GM21737 (cell line): ENCODE results near the gene ITLN1.
"Not testable (repeated sequence)": the region's sequence is repeated elsewhere in the genome, so short reads cannot be mapped to it uniquely, and the experiment has no call there.

ENCODE experiments used
- ATAC-seq: cut with Tn5 transposase; IDR thresholded peaks from one replicate; pipeline ENCODE4 v1.9.1; 2021; ENCODE audit warnings: mild to moderate bottlenecking, moderate library complexity; ENCODE audit not compliant: unreplicated experiment

Gene ITLN1

DNA sequence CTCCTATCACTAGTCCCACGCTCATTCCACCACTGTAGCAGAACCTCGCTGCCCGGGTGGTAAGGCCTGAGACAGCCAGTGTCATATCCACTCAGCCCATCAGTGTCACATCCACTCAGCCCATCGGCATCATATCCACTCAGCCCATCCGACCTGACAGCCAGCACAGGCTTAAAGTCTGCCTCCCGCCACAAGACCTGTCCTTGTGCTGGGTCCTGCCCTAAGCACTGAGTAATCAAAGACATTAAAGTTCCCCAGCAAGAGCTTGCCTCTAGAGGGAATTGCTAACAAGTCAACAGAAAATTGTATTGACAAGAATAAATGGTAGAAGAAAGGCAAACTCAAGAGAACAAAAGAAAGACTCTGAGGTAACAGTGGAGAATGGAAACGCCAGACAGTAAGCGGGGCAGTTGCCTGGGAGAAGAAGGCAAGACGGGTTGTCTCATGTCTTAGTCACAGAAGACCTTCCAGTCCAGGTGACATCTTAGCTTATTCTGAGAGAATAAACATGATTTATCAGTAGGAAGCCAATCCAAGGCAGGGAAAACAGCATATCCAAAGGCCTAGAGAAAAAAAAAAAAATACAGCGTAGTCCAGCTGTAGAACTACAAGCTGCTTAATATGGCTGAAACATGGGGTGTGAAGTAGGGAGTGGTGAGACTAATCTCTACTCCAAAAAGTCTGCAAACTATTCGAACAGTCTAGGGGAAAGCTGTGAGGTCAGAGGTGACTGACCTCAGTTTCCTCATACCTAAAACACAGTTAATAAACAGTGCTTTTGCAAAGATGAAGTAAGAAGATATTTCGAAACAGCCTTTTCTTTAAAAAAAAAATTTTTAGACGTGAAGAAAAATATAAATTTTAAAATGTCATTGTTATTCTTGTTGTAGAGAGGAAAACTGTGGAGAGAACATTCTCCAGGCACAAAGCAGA lies 1.1 kb downstream of the ITLN1 start:
- ATAC-seq = no peak

DNA sequence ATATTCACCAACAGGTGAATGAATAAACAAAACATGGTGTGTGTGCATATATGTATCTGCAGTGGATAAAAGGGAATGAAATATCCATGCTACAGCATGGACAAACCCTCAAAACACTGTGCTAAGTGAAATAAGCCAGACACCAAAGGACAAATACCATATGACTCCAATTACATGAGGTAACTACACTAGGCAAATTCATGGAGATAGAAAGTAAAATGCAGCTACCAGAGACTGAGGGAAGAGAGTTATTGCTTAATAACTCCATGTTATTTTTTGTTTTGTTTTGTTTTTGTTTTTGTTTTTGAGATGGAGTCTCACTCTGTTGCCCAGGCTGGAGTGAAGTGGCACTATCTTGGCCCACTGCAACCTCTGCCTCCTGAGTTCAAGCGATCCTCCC lies 2.4 kb downstream of the ITLN1 start:
- no peak for ATAC-seq

DNA sequence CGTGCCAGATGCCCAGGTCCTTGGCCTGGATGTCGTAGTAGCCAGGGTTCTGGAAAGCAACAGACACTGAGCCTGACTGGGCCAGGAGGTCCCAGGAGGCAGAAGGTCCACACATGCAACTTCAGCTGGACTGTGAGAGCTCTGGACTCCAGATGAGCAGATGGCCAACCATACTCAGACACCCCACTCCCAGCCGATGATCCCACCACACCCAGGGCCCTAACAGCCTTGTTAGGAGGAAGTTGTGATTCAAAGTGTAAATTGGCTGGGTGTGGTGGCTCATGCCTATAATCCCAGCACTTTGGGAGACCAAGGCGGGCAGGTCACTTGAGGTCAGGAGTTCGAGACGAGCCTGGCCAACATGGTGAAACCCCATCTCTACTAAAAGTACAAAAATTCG lies 3.7 kb downstream of the ITLN1 start:
- ATAC-seq = not testable (repeated sequence)

DNA sequence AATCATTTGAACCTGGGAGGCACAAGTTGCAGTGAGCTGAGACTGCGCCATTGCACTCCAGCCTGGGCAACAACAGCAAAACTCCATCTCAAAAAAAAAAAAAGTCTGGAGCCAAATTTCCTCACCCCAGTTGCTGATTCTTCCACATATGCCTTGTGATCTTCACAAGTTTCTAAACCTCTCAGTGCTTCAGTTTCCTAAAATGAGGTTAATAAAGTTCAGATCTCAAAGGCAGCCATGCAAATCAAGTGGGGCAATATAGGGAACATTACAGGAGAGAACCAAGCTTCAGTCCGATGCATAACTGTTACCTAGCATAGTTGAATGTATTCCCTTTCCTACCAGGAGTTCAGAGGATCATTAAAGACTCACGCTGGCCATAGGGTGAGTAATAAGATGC lies 4.8 kb downstream of the ITLN1 start:
- no peak for ATAC-seq

DNA sequence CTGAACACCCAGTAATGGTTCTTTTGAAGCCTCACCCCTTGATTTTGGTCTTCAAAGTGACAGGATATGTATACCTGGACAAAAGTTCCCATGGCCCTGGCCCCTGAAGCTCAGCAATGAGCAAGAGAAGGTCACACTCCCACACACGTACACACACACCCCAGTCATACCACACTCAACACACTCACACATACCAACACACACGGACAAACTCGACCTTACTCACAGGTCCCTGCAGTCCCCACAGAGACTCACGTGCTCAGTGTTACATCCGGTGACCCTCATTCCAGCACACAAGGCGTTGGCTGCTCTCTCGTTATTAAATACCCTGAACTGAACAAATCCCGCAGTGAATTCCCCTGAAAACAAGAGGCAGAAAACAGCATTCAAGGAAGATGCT lies 5.9 kb downstream of the ITLN1 start:
- no peak for ATAC-seq

DNA sequence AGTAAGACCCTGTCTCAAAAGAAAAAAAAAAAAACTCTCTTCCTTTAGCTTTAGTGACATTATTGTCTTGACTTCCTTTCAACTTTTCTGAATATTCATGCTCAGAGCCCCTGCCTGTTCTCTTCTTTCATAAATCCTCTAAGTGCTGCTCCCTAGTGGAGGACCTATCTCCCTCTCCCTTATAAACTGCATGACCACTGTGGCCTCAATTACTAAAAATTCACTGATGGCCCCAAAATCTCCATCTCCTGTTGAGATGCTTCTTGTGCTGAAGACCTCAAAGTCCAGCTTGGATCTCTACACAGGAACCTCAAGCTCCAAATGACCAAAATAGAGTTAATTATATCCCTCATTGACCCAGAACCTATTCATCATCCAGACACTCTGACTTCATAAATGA lies 7.8 kb downstream of the ITLN1 start:
- ATAC-seq = no peak

DNA sequence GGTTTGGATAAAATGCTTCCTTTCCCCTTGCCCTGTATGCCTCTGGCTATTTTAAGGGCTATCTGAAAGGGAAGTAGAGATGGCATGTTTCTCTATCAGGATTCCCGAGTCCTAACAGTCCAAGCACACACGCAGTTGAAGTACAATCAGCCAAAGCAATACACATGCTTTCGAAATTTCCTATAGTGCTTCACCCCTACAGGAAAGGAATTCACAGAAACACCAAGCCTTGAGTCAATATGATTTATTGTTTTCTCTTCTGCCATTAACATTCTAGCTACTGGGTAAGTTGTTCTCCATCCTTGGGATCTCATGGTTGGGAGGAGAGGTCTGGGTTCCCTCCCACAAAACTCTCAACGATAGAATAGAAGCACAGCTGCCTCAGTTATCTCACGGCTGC lies 8.7 kb downstream of the ITLN1 start:
- ATAC-seq = no peak

DNA sequence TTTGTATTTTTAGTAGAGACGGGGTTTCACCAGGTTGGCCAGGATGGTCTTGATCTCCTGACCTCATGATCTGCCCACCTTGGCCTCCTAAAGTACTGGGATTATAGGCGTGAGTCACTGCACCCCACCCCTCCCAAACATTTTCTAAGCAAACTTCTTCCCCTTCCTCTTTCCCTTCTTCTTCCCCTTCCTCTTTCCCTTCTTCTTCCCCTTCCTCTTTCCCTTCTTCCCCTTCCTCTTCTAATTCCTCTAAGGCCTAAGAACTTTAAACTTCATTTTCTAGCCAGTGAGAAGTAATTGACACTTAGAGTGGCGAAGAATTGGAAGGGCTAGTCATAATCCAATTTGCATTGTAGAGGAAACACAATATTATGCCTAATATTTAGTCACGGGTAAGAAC lies 9.4 kb downstream of the ITLN1 start:
- not testable (repeated sequence) for ATAC-seq

DNA sequence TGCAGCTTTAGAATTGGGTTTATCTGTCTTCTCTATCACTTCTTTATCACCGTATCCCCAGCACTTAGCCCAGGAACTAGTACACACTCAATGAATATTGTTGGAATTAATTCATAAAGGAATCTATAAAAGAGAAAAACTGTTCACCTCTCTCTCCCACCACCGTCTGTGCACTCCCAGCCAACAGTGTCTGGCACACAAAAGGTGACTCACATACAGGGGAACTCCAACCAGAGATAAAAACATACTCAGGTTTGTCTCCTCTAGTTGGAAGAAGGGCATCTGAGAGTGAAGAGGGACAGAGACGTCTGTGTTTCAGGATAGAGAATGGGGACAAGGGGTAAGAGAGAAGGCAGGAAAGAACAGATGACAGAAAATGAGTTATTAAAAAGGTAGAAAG lies 10.0 kb downstream of the ITLN1 start:
- ATAC-seq = no peak

DNA sequence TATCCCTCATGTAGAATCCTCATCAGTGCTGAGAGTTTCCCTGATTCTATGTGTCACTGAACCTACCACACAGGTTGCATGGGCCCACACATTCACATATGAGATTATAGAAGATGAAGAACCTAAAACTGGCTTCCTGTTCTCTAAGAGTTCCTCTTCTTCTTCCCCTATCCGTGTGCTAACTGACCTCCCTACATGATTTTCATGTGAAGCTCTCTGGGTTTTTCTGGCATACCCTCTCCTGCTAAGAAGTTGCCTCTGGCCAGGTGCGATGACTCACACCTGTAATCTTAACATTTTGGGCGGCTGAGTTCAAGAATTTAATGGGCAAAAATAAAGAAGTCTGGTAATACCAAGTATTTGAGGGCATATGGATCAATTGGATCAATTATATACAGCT lies 16.8 kb downstream of the ITLN1 start:
- ATAC-seq = no peak

DNA sequence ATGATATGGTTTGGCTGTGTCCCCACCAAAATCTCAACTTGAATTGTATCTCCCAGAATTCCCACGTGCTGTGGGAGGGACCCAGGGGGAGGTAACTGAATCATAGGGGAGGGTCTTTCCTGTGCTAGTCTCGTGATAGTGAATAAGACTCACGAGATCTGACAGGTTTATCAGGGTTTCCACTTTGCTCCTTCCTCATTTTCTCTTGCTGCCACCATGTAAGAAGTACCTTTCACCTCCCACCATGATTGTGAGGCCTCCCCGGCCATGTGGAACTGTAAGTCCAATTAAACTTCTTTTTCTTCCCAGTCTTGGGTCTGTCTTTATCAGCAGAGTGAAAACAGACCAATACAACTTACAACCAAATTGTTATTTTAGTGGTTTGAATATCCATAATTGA lies 17.3 kb downstream of the ITLN1 start:
- not testable (repeated sequence) for ATAC-seq

DNA sequence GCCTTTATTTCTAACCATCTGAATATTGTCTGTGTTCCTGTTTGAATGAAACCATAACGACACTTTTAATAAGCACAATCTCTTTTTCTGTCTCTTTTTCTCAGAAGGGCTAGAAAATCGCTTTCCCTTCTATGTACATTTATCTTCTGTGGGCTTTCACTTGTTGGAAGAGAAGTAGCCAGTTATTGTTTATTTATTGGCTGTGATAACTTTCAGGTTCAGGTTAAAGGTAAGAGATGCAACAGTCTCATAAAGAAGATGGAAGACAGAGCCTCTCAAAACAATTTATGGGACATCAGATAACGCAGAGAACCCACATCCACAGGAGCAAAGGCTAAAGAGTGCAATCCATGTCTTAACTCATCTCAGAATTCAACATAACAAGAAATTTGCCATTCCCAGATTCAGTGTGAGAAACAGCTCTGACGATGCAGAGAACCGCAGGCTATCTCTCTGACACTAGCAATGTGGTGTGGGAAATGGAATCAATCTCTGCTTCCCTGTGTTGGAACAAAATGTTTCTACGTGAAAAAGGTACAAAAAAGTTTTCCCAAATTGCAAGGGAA lies 18.2 kb downstream of the ITLN1 start:
- no peak for ATAC-seq

DNA sequence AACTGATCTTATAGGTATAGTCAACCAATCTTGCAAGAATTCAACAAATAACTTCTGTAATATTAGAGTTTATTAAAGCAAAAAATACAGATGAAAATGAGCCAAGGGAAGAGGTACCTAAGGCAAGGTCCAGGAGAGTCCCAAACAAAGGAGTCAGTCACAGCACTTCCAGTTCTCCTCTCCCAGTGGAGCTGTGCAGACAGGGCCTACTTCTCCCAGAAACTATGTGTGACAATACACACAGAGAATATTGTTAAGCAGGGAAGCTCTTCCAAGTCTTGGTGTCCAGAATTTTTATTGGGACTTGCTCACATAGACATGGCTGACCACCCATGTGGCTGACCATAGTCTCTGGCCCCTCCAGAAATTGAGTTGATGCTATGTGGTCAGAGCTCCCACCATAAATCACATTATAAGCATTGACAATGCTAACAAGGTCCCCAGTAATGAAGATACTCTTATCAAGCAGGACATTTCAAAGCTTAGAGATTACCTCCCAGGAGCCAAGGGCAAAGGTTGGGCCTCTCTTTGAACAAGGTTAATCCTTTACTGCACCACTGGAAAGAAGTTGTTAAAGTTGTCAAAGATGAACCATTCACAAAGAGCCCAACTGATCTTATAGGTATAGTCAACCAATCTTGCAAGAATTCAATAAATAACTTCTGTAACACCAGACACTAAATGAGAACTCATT lies 18.8 kb downstream of the ITLN1 start:
- ATAC-seq = no peak

DNA sequence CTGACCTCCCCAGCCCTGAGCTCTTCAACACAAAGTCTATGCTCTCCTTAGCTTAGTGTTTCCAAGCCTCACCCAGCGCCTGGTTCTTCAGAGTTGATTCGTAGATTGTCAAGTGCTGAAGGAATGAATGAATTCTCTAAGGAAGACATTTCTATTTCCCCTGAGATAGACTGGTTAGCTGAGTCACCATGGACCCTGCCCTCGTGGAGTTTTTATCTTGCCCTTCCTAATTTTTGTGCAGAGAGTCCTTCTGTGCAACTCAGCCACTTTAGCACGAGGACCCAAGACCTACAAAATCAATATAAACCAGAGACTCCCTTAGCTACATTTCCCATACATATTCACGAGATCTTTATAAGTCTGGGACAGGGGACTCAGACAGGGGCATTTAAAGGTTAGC lies 19.6 kb downstream of the ITLN1 start:
- ATAC-seq = no peak

DNA sequence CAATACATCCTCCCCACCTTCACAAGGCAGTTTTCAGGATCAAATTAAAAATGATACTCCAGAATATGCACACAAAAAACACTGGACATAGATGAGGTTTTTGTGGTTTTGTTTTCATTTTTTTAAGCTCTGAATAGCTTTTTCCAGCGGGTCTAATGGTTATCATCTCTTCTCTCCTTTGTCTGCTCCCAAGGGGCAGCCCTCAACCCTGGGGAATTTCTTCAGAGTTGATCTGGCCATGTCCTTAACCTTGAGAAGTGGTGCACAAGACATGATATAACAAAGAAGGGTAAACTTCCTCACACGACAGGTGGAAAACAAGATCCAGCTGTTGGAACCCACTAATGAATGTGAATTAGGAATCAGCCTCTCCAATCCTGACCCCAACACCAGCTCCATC lies 20.8 kb downstream of the ITLN1 start:
- ATAC-seq = no peak

DNA sequence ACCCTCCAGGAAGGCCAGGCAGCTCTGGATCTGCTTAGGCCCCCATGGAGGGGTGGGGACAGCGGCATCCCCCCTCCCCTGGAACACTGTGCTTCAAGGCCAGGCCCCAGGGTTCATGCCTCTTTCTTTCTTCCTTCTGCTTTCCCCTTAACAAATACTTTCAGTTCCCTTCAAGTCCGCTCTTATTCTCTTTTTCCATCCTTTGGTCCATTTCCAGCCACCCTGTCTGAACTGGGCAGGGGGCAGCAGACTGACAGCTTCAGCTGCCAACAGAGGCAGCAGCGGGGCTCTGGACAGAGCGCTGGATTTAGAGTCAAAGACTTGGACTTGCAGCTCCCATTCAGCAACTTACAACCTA lies 21.2 kb downstream of the ITLN1 start:
- no peak for ATAC-seq

DNA sequence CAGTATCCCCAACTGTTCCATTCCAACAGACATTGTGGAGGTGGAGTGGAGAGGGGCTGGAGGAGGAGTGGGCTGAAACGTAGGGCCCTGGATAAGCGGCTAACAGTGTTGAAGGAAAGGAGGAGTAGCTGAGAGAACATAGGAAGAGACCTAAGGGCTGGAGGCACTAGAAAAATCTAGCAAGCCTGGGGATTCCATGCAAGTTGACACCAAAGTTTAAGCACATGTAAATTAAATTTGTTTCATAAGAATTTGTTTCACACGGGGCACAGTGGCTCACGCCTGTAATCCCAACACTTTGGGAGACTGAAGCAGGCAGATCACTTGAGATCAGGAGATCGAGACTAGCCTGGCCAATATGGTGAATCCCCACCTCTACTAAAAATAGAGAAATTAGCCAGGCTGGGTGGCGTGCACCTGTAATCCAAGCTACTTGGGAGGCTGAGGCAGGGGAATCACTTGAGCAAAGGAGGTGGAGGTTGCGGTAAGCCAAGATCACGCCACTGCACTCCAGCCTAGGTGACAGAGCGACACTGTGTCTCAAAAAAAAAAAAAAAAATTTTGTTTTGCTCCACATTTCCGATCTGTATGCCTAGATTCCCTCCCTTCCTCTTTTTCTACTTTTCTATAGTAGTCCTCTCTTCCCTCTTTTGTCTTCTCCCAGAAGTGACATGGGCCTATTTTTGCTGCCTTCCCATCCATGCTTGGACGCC lies 21.8 kb downstream of the ITLN1 start:
- no peak for ATAC-seq

DNA sequence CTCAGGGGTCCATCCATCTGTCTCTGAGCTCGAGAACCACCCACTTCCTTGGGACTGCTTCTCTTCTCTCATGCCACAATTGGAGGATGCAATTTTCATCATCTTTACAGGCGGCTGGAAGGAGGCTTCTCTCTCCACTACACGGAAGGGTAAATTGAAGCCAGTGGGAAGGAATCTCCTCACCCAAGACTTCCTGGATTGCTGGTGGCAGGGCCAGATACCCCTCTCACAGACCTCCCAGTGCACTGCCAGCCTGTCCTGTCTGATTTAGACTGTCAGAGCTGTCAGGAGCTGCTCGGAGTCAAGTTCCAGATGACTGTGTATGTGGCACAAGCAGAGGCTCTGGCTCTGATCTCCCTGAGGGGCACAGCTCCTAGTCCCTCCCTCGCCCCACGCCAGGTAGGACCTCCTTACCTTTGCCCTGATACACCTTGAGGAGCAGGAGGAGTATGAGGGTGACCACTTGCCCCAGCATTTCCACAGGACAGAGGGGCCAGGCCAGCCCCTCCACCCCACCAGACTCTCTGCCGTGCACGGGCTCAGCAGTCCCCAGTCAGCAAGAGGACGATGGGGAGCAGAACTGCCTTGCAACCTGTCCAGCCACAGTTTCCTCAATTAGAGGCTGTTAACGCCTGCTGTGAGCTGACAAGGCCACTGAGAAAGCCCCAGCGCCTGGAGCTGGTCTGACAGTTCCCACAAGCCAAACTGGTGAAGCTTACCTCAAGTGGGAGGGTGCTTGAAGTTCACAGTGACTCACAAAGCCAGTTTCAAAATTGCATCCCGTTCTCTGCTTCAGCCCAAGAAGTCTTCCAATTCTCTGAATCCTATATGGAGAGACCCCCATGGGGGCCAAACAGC lies 22.5 kb downstream of the ITLN1 start, which contains the start of gene CD244:
TSS of gene CD244 (minus strand) at position 685 of the 858 bp plus-strand sequence. CDS start at position 475, 210 bp downstream.
- peak; percentile 66 for ATAC-seq

DNA sequence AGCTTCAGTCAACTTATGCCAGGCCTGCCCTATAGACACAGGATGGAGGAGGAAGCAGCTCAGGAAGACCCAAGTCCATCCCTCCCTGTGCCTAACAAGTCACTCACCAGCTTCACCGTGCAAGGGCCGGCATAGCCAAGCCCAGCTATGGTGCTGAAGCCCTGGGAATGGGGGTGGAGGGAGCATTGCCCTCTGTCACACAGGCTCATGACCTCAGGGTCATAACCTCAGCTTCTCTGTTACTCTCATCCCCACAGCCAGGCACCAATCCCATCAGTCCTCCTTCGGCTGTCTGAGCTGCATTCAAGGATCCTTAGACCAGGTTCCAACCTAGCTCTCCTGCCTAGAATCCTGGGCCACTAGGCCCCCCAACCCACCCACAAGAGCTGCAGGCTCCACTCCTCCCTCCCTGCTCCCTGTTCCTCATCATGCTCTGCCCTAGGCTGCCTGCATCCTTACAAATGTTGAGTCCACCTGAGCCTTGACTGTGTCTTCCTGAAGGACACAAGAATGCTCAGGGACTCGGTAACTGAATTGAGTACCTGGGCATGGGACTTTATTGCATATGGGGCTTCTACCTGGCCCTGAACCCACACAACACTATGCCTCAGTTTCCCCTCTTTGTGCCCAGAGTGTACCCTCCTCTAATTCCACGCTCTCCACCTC lies 24.0 kb downstream of the ITLN1 start:
- no peak for ATAC-seq

DNA sequence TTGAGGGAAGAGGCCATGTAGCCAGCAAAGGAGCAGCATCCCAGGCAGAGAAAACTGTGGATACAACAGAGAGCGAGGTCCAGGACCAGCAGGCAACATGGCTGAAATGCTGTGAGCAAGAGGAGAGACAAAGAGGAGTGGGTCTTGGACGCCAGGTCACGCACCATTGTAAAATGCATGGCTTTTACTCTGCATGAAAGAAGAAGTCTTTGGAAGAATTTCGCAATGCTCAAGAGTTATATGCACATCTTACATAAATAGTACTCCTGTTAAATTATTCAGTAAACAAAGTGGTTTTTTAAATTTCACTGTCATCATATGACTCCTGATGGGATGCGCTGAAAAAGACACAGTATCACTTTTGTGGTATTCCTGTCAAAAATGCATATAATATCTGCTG lies 25.8 kb downstream of the ITLN1 start:
- no peak for ATAC-seq
